GM18526 (cell line): ENCODE measurements around the gene SLC9A3.

Source experiments
- POLR2A ChIP-seq: IDR thresholded peaks from 3 replicates; pipeline ENCODE4 v1.6.1; 2011; ENCODE audit not compliant: insufficient read length; ENCODE audit errors: extremely low read depth

The SLC9A3 gene

DNA sequence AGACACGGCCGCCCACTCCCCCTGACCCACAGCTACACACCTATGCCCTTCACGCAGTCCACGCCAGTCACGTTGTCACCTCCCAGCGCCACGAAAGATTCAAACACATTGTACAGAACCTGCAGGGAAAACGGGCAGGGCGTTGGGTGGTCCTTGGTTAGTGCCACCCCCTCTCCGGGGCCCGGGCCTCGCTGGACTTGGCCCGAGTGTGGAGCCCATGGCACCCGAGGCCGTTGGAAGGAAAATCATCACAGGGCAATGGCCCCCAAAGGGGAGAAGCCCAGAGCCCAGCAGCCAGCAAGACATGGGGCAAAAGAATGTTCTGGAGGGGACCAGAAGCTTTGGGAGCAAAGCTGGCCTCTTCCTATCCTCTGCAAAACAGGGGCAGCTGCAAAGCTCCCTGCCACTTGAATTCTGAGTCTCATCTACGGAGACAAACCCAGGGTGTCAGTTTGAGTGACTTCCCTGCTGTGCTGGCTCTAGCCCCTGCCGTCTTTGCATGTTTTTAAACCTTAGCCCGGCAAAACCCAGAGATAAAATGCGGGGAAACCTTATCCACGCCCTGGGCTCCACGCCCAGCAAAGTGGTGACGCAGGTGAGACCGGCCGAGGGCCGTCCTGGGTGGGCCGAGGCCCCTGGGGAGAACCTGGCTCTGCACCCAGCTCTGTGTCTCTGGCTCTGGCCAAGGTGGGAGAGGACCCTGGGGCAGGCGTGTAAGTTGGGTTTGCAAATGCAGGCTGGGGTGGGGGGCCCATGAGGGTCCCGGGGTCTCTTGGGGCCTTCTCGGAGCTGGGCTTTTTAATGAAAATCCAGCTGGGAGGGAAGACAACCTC lies 38.9 kb downstream of the SLC9A3 start:
- no peak for TF ChIP-seq POLR2A

- no peak for TF ChIP-seq POLR2A
Observed at GRCh38 chr5:484556-484955, 39.7 kb downstream of the SLC9A3 start.

DNA sequence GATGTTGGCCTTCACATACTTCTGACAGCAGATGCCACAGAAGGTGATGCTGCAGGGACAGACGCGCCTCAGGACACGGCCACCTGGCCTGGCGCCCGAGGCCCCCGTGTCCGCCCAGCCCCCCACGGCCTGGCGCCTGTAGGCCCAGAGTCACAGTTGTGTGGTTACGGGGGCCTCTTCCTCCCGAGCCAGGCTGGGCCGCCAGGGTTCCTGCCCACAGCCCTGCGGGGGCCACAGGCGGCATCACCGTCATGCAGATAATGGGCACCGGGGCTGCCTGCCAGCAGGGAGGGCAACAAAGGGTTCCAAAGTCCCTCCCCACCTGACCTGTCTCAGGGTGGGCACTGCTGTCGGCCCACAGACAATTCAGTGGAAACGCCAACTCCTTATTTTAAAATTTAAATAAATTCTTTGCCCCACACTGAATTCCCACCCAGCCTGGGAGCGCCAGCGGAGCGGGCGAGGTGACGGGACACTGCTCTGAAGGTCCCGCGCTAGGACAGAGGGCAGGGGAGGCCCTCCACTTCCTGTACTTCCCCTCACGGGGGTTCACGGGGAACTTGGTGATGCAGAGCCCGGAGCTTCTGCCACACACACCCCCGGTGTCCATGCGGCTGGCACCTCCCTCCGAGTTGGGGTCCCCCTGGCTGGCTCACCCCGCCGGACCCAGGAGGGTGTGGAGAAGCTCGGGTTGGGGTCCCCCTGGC lies 40.7 kb downstream of the SLC9A3 start:
- no peak for TF ChIP-seq POLR2A

DNA sequence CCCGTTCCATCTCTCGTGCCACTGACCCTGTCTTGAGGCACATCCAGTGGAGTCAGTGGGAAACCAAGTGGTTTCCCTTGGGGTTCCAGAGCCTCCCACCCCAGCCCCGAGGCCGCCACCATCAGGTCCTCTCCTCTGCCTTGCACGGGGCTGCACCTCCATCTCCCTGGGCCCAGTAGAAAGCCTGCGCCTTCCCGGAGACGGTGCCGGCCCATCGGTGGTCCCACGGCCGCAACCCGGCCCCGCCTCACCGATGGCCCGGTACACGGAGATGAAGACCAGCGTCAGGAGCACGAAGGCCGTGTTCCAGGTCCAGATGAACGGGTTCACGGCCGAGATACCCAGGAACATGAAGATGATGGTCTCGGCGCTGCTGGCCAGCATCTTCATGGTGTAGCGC lies 41.2 kb downstream of the SLC9A3 start:
- TF ChIP-seq POLR2A, result no peak

GRCh38 chr5:482506-482905 lies 41.7 kb downstream of the SLC9A3 start:
- no peak for TF ChIP-seq POLR2A

DNA sequence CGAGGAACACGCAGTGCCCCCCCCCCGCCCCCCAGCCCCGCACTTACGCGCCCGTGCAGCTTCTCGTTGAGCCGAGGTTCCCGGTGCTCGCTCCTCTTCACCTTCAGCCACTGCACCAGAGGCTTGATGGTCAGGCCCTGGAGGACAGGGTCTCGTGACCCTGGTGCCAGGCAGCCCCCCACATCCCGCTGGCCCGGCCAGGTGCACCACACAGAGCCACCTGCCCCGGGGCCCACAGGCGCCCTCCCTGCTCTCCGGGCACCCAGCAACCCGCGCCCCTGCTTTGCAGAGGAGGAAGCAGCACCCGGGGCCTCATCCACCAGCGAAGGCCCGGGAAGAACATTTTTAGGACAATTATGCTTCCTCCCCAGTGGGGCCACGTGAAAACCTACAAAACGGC lies 42.2 kb downstream of the SLC9A3 start:
- no peak for TF ChIP-seq POLR2A

DNA sequence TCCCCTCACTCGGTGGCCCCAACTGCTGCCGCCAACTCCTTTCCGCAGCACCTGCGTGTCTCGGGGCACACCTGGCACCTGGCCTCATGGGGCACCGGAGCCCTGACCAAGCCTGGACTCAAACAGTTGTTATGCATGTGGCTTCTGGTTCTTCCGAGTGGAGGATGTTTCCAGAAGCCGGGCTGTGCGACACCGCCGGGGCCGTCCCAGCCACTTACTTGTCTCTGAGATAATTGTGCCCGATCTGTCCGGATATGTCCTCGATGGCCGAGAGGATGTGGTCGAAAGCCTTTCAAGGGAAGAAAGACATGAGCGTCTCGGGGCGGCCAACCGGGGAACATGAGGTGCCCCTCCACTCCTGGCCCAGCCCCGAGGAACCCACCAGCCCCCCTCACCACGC lies 42.9 kb downstream of the SLC9A3 start:
- TF ChIP-seq POLR2A, result no peak

GRCh38 chr5:479566-480319 lies 44.5 kb downstream of the SLC9A3 start:
- no peak for TF ChIP-seq POLR2A

- TF ChIP-seq POLR2A, result no peak
Observed at GRCh38 chr5:478982-479535, 45.2 kb downstream of the SLC9A3 start.

DNA sequence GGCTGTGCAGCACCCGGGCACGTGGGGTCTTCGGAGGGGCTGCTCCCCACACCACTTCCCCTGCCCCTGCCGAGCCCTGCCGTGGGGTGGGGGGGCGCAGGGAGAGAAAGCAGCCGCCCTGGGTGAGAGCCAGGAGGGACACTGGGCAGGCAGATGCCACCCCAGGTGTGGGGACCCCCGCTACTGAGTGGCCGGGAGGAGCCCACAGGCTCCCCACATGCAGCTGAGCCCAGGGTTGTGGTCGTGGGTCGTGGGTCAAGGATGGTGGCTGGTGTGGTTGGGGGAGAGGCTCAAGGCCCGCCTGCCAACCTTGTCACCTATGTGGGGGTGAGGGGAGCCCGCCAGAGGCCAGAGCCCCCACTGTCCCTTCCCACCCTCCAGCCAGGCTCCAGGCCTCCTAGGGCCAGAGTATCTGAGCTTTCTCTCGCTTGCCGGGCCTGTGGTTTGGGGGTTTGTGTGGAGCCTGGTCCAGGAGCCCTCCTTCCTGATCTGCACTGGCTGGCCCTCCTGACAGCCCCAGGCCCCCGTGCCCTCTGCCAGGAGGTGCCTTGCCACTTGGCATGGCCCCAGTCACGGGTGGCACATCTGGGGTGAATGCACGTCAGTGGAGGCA lies 45.8 kb downstream of the SLC9A3 start:
- TF ChIP-seq POLR2A, result no peak

GRCh38 chr5:477871-478270 lies 46.4 kb downstream of the SLC9A3 start:
- no peak for TF ChIP-seq POLR2A

GRCh38 chr5:477247-477646 lies 47.0 kb downstream of the SLC9A3 start:
- no peak for TF ChIP-seq POLR2A

DNA sequence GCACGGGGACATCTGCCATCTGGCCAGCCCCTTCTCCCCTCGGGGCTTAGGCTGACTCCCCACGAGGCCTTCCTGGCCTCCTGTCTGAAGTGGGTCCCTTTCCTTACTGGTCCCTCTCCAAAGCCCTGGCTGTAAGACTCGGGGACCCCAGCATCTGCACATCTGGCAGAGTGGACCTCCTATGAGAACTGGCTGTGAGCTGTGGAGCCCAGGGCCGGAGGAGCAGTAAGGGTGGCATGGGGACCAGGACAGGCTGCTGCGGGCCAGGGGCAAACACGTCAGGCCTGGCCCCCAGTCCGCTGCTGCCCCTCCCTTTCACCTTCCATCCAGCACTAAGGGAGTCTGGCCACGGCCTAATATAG lies 47.5 kb downstream of the SLC9A3 start:
- TF ChIP-seq POLR2A, result no peak

GRCh38 chr5:476102-476813 lies 48.0 kb downstream of the SLC9A3 start:
- TF ChIP-seq POLR2A, result no peak

GRCh38 chr5:475704-476101 lies 48.5 kb downstream of the SLC9A3 start:
- no peak for TF ChIP-seq POLR2A
